ENCODE data around the gene COL4A6.

The COL4A6 gene

DNA sequence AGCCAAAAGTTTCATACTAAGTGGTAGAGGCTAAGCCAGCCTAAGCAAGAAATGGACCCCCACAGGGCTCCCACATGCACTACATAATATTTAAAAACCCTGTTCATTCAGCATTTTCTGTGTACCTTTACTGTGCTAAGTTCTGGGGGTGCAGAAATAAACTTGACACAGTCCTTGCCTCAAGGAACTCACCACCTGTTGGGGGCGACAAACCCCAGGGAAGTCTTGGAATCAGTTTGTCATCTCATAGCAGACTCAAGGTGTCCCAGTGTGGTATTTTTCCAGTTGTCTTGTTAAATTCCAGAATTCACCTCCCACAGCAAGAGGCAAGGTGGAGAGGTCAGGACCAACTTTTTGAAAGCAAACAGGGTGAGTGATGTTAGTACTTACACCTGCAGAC, 303.5 kb downstream of the COL4A6 start:
- H3K4me3 ChIP-seq (ENCODE audit: low read length, poor library complexity, severe bottlenecking): no peak overlapping the region
- H3K79me2 ChIP-seq (ENCODE audit: insufficient read depth, low read length): no peaks in the 10 kb centered on the region
- H3K27me3 ChIP-seq (ENCODE audit: insufficient read depth, low read length, poor library complexity, severe bottlenecking): no peaks in the 10 kb centered on the region

DNA sequence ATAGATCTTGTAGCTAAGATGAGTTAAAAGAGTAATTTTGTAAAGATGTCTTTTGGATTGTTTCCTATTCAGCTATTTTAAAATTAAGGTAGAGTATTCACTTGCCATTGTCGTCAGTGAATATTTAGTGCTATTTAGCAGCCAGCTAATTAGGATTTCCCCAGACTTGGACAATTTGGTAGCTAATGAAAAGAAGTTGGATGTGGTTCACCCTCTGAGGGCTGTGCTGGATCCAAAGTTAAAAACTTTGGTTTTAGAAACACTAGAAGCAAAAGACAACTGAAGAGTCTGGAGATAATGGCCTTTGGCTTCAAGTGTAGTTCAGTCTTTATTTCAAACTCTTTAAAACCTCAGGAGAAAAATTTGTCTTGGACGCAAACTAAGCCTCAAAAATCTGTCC, 305.3 kb downstream of the COL4A6 start:
- H3K27me3 ChIP-seq (ENCODE audit: insufficient read depth, low read length, poor library complexity, severe bottlenecking): no peaks in the 10 kb centered on the region

More for the DNA sequence above, 303.5 kb downstream of the COL4A6 start:
- no peak overlapping the region for H3K4me2 ChIP-seq (ENCODE audit: low read depth, low read length, poor library complexity, severe bottlenecking)
- TF ChIP-seq CTCF (conservative IDR thresholded peaks at IDR 0.05; ENCODE audit: low read length) (peak; percentile 25; the same call in 1 of the 2 replicates), EZH2phosphoT487 (IDR thresholded peaks at IDR 0.05; ENCODE audit: borderline replicate concordance) (no peak)
- no peaks in the 10 kb centered on the region for H4K20me1 ChIP-seq (ENCODE audit: insufficient read depth, low read length, poor library complexity, severe bottlenecking)
- H3K9me2 ChIP-seq (replicated peaks; ENCODE audit: low read depth, low read length): no peaks in the 10 kb centered on the region
- no peak overlapping the region for H2AFZ ChIP-seq (ENCODE audit: low read length)
- H3K9me3 ChIP-seq (ENCODE audit: insufficient read depth, low read depth, low read length): no peaks in the 10 kb centered on the region
- H3K9ac ChIP-seq (ENCODE audit: low read depth, low read length, poor library complexity, severe bottlenecking): no peak overlapping the region
- no peaks in the 10 kb centered on the region for H3K4me1 ChIP-seq (ENCODE audit: insufficient read depth, low read length, poor library complexity, severe bottlenecking)
- H3K36me3 ChIP-seq (ENCODE audit: insufficient read depth, low read length): peaks cover 5% of the 10 kb centered on the region; the same call in 1 of the 2 replicates
- H3F3A ChIP-seq (ENCODE audit: low read depth): no peaks in the 10 kb centered on the region

DNA sequence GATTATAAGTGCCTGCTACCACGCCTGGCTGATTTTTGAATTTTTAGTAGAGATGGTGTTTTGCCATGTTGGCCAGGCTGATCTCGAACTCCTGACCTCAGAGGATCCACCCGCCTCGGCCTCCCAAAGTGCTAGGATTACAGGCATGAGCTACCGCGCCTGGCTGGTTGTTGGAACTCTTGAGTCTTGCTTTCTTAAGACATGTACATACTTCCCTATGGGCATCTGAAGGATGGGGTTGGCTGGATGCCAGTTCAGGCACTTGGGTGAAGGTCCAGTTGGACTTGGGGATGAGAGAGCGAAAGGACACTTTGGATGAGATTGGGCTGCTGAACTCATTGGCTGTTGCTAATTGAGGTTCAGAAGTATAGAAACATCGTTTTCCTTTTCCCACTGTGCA, 306.2 kb downstream of the COL4A6 start:
- no peak overlapping the region for H2AFZ ChIP-seq (ENCODE audit: low read length)

More for the DNA sequence above, 305.3 kb downstream of the COL4A6 start:
- Histone ChIP-seq H3K9ac (ENCODE audit: low read depth, low read length, poor library complexity, severe bottlenecking) (no peak overlapping the region), H2AFZ (ENCODE audit: low read length) (no peak overlapping the region), H3K4me2 (ENCODE audit: low read depth, low read length, poor library complexity, severe bottlenecking) (no peak overlapping the region), H3F3A (ENCODE audit: low read depth) (no peaks in the 10 kb centered on the region), H3K79me2 (ENCODE audit: insufficient read depth, low read length) (no peaks in the 10 kb centered on the region), H4K20me1 (ENCODE audit: insufficient read depth, low read length, poor library complexity, severe bottlenecking) (no peaks in the 10 kb centered on the region), H3K4me1 (ENCODE audit: insufficient read depth, low read length, poor library complexity, severe bottlenecking) (no peaks in the 10 kb centered on the region), H3K4me3 (ENCODE audit: low read length, poor library complexity, severe bottlenecking) (no peak overlapping the region), H3K9me3 (ENCODE audit: insufficient read depth, low read depth, low read length) (no peaks in the 10 kb centered on the region), H3K9me2 (replicated peaks; ENCODE audit: low read depth, low read length) (no peaks in the 10 kb centered on the region), H3K36me3 (ENCODE audit: insufficient read depth, low read length) (peaks cover 5% of the 10 kb centered on the region; the same call in 1 of the 2 replicates)
- TF ChIP-seq EZH2phosphoT487 (IDR thresholded peaks at IDR 0.05; ENCODE audit: borderline replicate concordance) (no peak), CTCF (conservative IDR thresholded peaks at IDR 0.05; ENCODE audit: low read length) (no peak)

More for the DNA sequence above, 306.2 kb downstream of the COL4A6 start:
- TF ChIP-seq EZH2phosphoT487 (IDR thresholded peaks at IDR 0.05; ENCODE audit: borderline replicate concordance) (no peak), CTCF (conservative IDR thresholded peaks at IDR 0.05; ENCODE audit: low read length) (no peak)
- H3K36me3 ChIP-seq (ENCODE audit: insufficient read depth, low read length): no peaks in the 10 kb centered on the region; the same call in 1 of the 2 replicates
- H3K27me3 ChIP-seq (ENCODE audit: insufficient read depth, low read length, poor library complexity, severe bottlenecking): no peaks in the 10 kb centered on the region
- H3F3A ChIP-seq (ENCODE audit: low read depth): no peaks in the 10 kb centered on the region
- no peak overlapping the region for H3K4me2 ChIP-seq (ENCODE audit: low read depth, low read length, poor library complexity, severe bottlenecking)
- H3K9me2 ChIP-seq (replicated peaks; ENCODE audit: low read depth, low read length): no peaks in the 10 kb centered on the region
- no peaks in the 10 kb centered on the region for H3K79me2 ChIP-seq (ENCODE audit: insufficient read depth, low read length)
- H3K4me1 ChIP-seq (ENCODE audit: insufficient read depth, low read length, poor library complexity, severe bottlenecking): no peaks in the 10 kb centered on the region
- H3K4me3 ChIP-seq (ENCODE audit: low read length, poor library complexity, severe bottlenecking): no peak overlapping the region
- H3K9me3 ChIP-seq (ENCODE audit: insufficient read depth, low read depth, low read length): no peaks in the 10 kb centered on the region
- no peak overlapping the region for H3K9ac ChIP-seq (ENCODE audit: low read depth, low read length, poor library complexity, severe bottlenecking)
- no peaks in the 10 kb centered on the region for H4K20me1 ChIP-seq (ENCODE audit: insufficient read depth, low read length, poor library complexity, severe bottlenecking)

Measured in Loucy (cell line).